ENCODE measurements around the gene GNL1. TPM values are rescaled to one million over a fixed set of nuclear protein-coding genes. Genes with fewer than 3 reads are reported as not detected.

The GNL1 gene
- total RNA-seq, 4 donors from 2014 or later = 7.2 to 150 (median 79.5) TPM

DNA sequence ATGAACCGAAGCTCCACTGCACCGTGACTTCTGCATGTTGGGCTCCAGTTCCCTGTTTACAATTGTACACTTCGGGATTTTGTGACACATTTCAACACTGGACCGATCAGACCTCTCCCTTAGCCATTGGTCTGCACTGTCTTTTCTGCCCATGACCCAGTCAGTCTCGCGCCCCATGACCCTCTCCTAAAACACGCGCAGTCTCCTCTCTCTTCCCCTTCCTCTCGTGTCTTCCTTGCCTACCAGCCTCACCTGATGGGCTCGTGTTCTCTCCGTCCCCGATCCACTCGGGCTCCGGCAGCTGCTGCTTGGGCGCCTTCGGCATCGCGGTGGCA lies 14.4 kb upstream of the GNL1 start:
- intact Hi-C loops (cut with DNase I; ENCODE audit: low total_unique reads) = no loop called here
- no peak for TF ChIP-seq POLR2A (IDR thresholded peaks at IDR 0.05)
- TF ChIP-seq, protein P1, sequence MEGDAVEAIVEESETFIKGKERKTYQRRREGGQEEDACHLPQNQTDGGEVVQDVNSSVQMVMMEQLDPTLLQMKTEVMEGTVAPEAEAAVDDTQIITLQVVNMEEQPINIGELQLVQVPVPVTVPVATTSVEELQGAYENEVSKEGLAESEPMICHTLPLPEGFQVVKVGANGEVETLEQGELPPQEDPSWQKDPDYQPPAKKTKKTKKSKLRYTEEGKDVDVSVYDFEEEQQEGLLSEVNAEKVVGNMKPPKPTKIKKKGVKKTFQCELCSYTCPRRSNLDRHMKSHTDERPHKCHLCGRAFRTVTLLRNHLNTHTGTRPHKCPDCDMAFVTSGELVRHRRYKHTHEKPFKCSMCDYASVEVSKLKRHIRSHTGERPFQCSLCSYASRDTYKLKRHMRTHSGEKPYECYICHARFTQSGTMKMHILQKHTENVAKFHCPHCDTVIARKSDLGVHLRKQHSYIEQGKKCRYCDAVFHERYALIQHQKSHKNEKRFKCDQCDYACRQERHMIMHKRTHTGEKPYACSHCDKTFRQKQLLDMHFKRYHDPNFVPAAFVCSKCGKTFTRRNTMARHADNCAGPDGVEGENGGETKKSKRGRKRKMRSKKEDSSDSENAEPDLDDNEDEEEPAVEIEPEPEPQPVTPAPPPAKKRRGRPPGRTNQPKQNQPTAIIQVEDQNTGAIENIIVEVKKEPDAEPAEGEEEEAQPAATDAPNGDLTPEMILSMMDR (IDR thresholded peaks at IDR 0.05) = no peak

DNA sequence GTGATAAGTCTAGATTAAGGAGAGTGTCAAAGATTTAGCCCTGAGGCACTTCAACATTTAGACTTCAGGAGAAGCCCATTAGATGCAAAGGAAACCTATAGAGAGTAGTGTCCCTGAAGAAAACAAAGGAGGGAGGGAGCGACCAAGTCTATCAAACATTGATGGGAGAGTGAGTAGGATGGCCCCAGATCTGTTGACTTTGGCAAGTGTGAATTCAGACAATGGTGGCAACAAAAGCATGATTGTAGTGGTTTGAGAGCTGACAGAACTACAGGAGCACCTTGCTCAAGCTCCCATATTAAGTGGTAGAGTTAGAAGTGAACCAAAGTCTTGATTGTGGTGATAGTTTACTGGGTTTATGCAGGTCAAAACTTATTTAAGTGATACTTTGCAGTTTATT lies 14.0 kb upstream of the GNL1 start:
- peaks cover 4 to 8% of the 10 kb centered on the region in 2 donors for H3K4me1 ChIP-seq
- intact Hi-C loops (cut with DNase I; ENCODE audit: low total_unique reads) = no loop called here
- peak overlapping the region; percentile 60 to 74 for H3K4me3 ChIP-seq
- no peaks in the 10 kb centered on the region for H3K36me3 ChIP-seq
- H3K27ac ChIP-seq = peak overlapping the region; percentile 91 to 93
- H3K9me3 ChIP-seq = no peaks in the 10 kb centered on the region
- no peaks in the 10 kb centered on the region for H3K27me3 ChIP-seq
- no peak for DNase-seq
- no peak for TF ChIP-seq POLR2A (IDR thresholded peaks at IDR 0.05)
- TF ChIP-seq, protein P1 (IDR thresholded peaks at IDR 0.05) = no peak

More for the DNA sequence above, 14.4 kb upstream of the GNL1 start:
- no peak for DNase-seq
- H3K27me3 ChIP-seq = no peaks in the 10 kb centered on the region
- peak overlapping the region; percentile 60 to 74 for H3K4me3 ChIP-seq
- H3K36me3 ChIP-seq = no peaks in the 10 kb centered on the region
- peaks cover 4 to 8% of the 10 kb centered on the region in 2 donors for H3K4me1 ChIP-seq
- H3K9me3 ChIP-seq = no peaks in the 10 kb centered on the region
- H3K27ac ChIP-seq = peak overlapping the region; percentile 91 to 93

DNA sequence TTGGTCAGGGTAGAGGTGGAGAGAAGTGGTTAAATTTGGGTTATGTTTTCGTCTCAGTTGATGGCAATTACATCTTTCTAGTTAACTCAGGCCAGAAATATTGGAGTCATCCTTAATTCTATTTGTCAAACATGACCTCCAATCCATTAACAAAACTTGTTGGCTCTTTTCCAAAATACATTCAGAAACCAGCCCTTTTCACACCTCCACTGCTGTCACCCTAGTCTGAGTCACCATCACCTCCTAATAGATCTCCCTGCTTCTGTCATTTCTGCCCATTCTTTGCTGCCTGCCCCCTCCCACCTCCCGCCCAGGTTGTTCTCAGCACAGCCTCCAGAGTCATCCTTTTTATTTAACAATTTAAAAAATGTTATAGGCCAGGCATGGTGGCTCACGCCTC lies 12.0 kb upstream of the GNL1 start:
- Histone ChIP-seq H3K4me3 (no peak overlapping the region), H3K4me1 (peaks cover 4 to 8% of the 10 kb centered on the region in 2 donors), H3K27ac (no peak overlapping the region), H3K36me3 (no peaks in the 10 kb centered on the region), H3K9me3 (no peaks in the 10 kb centered on the region), H3K27me3 (no peaks in the 10 kb centered on the region)
- TF ChIP-seq, protein P1 (IDR thresholded peaks at IDR 0.05) = no peak
- DNase-seq = no peak
- intact Hi-C loops (cut with DNase I; ENCODE audit: low total_unique reads) = no loop called here

DNA sequence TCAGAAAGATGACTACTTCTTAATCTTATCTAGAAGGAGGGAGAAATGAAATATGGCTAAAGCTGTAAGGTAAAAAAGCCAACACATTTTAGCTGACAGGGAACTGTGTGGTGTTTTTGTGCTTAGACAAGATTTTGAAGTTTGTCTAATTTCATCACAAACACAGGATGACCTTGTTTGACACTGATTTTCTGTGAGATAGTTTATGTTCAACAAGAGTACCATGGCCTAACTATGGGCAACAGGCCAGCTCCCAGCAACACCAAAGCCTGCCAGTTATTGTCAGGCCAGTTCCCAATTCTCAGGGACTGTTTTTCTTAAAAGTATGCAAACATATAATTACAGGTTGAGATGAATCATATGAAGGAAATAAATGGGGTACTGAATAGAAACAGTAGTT lies 9.5 kb upstream of the GNL1 start:
- Histone ChIP-seq H3K4me3 (no peak overlapping the region), H3K27ac (no peak overlapping the region), H3K36me3 (no peaks in the 10 kb centered on the region), H3K4me1 (no peaks in the 10 kb centered on the region), H3K9me3 (no peaks in the 10 kb centered on the region), H3K27me3 (no peaks in the 10 kb centered on the region)
- intact Hi-C loops (cut with DNase I; ENCODE audit: low total_unique reads) = no loop called here
- TF ChIP-seq, protein P1 (IDR thresholded peaks at IDR 0.05) = no peak
- no peak for TF ChIP-seq POLR2A (IDR thresholded peaks at IDR 0.05)
- no peak for DNase-seq

DNA sequence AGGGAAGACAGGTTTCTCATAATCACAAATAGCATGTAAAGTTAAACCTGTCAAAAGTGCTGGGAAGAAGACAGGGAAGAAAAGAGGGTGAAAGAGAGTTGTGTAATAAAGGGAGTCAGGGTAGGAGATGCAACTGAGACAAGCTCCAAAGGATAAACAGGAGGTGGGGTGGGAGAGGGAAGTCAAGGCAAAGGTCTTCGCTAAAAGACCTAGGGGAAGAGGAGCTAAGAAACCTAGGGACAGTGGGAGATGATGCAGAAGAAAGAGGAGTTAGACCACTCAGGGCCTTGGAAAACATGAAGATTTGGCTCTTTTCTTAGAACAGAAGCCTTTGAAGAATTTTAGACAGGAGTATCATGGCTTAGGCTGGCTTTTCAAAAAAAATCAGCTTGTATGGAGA lies 7.8 kb upstream of the GNL1 start:
- Histone ChIP-seq H3K36me3 (no peaks in the 10 kb centered on the region), H3K27me3 (no peaks in the 10 kb centered on the region), H3K4me1 (no peaks in the 10 kb centered on the region), H3K27ac (no peak overlapping the region), H3K4me3 (no peak overlapping the region), H3K9me3 (no peaks in the 10 kb centered on the region)
- DNase-seq = no peak
- TF ChIP-seq, protein P1 (IDR thresholded peaks at IDR 0.05) = no peak
- TF ChIP-seq POLR2A (IDR thresholded peaks at IDR 0.05) = no peak
- intact Hi-C loops (cut with DNase I; ENCODE audit: low total_unique reads) = no loop called here

All from uterus (tissue), 4 donors.